IPS-18c (cell line): ENCODE measurements around the gene PPP1R14C.

Experiments
- H3K4me3 ChIP-seq: 2 replicates; pipeline ENCODE4 v1.7.0; 2013; ENCODE audit warnings: low read depth, mild to moderate bottlenecking, low read length, moderate library complexity; ENCODE audit not compliant: insufficient read depth
- H3K9me3 ChIP-seq: one replicate; pipeline ENCODE4 v1.6.1; 2013; ENCODE audit warnings: mild to moderate bottlenecking, low read length, moderate library complexity; ENCODE audit not compliant: control insufficient read depth, insufficient read depth

Gene PPP1R14C

DNA sequence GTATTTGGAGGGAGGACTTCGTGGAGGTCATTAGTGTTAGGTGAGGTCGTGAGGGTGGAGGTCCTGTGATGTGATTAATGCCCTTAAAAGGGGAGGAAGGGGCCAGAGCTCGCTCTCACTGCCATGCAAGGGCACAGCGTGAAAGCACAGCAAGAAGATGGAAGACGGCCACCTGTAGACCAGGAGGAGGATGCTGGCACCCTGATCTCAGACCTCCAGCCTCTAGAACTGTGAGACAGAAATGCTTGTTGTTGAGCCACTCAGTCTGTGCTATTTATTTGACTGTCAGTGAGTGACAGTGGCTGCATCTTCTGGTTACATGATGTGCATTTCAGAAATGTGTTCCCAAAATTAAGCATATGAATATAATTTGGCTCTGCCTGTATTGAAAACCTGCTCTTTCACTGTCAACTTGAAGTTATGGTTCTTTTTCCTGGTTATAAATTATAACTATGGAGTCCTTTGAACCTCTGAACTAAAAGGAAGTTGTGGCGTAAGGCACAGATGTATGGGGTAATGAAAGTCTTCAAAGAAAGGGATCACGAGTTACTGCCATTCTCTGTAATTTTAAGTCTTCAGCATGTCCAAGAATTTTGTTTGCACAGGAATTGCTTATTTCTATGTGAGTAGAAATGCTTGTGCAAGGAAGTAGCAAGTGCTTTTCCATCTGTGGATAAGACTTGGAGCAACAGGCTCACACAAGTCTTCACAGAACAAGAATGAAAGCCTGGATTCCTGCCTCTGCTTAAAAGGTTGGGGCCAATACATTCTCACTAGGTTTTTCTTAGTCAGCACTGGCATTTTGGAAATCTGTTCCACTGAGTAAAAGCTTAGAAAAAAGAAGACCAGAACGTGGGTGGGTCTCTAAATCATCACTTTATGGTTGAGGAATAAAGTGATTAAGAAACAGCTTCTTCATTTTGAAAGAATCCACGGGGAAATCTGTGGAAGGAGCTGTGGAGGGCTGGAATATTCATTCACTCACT is 10.3 kb downstream of the PPP1R14C start:
- Histone ChIP-seq H3K9me3 (peaks cover 2% of the 10 kb centered on the region), H3K4me3 (no peak overlapping the region)

DNA sequence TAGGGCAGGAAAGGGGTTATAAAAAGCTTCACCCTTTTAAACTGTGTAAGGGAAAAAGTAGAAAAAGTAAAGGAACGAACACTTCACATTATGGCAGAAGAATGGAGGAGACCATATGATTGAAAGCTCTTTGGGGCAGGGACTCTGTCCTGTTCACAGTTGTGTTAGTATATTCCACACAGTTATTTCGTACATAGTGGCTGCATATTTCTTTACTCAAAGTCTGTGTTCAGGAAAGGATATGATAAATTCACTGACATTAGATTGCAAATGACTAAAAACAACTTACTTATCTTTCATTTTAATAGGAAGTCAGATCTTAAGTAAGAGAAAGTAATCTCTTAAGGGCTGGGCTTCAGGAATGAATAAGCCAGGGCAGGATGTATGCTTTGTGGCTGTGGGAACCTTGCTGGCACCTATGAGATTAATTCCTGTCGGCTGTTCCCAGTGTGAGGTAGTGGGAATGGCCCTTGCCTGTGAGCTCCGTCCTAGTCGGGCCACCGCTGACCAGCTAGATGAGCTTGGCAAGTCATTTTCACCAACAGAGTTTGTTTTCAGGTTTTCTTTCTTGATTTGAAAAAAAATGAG is 11.2 kb downstream of the PPP1R14C start:
- no peak overlapping the region for H3K4me3 ChIP-seq

DNA sequence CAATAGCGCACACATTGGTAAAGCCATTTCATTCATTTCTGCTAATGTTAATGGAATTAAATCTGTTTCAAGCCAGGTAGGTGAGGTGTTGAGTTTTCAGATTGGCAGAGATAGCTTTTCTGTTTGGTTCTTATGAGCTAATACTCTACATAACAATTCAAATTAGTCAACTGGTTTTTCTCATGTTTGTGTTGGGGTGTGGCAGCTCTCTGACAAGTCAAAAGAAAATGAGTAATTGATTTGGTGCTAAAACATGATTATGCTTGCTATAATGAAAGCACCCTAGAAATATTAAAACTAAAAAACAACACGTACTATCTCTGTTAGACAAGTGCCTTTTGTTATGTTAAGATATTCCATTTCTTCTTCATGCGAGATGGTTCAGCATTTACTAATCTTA is 13.6 kb downstream of the PPP1R14C start:
- Histone ChIP-seq H3K4me3 (no peak overlapping the region), H3K9me3 (no peaks in the 10 kb centered on the region)

More for the DNA sequence above, 11.2 kb downstream of the PPP1R14C start:
- H3K9me3 ChIP-seq, result peaks cover 2% of the 10 kb centered on the region

DNA sequence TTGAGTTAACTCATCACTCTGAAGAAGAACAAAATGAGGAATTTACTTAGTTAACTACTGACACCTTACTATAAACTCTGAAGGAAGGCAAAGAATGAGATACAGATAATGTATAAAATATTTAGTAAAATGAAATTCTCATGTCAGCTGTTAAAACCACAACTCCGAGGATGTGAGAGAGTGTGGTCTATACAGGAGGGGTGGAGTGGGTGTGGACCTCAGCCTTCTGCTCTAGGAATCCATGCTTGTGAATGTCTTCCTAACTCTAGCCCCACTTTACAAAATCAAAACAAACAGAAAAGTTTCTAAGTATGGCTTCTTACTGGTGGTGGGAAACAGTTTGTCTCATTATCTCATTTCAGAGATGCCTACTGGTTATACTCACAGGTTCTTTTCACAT is 14.2 kb downstream of the PPP1R14C start:
- H3K4me3 ChIP-seq, result no peak overlapping the region
- H3K9me3 ChIP-seq, result no peaks in the 10 kb centered on the region

DNA sequence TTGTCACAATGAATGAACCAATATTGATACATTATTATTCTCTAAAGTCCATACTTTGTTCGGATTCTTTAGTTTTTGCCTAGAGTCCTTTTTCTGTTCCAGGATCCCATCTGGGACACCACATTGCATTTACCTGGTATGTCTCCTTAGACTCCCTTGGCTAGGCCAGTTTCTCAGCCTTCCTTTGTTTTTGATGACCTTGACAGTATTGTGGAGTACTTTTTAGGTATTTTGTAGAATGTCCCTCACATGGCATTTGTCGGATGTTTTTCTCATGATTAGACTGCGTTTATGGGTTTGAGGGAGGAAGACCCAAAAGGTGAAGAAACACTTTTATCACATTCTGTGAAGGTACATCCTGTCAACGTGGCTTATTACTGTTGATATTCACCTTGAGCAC is 16.9 kb downstream of the PPP1R14C start:
- H3K4me3 ChIP-seq, result no peak overlapping the region

DNA sequence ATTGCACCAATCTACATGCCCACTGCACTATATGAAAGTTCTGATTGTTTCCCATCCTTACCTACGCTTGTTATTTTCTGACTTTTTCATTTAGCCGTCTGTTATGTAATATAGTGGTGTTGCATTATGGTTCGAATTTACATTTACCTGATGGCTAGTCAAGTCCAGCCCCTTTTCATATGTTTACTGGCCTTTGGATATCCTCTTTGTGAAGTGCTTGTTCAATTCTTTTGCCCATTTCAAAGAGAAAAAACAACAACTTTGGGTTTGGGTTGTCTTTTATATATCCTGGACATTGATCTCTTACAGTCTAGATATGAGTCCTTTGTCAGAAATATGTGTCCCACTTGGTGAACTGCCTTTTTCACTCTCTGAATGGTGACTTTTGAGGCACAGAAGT is 21.1 kb downstream of the PPP1R14C start:
- H3K4me3 ChIP-seq, result no peak overlapping the region
- H3K9me3 ChIP-seq, result no peaks in the 10 kb centered on the region

More for the DNA sequence above, 16.9 kb downstream of the PPP1R14C start:
- H3K9me3 ChIP-seq, result no peaks in the 10 kb centered on the region

DNA sequence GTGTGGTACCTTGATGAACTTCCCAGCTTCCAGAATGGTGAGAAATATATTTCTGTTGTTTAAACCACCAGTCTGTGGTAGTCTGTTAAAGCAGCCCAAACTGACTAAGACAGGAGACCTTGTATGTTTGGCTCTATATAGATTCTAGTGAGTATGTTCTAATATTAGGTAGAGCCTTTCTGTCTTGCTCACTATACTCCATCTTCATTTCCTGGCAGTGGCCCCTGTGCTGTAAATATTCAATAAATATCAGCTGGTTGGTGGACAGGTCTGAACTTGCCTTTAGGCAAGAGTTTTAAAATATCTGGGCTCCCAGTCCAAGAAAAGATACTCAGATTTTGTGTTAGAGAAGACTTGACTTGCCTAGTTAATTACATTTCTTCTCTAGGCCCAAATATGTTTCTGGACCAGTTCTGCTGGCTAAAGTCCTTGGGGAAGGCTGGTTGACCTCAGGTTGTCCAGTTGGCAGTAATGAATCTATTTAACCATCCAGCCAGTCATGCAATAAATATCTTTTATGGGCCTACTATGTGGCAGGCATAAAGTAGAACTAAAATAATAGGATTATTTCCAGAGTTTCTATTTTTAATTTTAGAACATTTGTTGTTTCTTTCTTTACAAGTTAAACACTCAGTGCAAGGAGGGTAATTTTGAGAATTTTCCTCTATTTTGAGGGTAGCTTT is 22.3 kb downstream of the PPP1R14C start:
- Histone ChIP-seq H3K9me3 (no peaks in the 10 kb centered on the region), H3K4me3 (no peak overlapping the region)

DNA sequence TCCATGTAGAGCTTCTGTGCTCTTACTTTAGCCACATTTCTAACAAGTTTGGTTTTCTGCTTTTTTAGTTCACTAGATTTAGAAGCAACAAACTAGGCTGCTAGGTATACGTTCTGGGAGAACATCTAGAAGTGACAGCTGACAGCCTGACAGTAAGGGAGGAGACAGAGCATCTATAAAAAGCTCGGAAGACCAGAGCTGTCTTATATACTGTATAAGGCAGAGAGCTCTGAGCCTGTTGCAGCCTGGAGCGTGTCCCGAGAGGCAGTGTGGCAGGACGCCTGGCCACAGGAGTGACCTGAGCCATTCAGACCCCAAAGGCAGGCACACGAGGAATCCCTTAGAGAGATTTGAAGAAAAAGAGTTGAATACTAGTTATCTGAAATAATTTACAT is 24.6 kb downstream of the PPP1R14C start:
- Histone ChIP-seq H3K4me3 (no peak overlapping the region), H3K9me3 (no peaks in the 10 kb centered on the region)

DNA sequence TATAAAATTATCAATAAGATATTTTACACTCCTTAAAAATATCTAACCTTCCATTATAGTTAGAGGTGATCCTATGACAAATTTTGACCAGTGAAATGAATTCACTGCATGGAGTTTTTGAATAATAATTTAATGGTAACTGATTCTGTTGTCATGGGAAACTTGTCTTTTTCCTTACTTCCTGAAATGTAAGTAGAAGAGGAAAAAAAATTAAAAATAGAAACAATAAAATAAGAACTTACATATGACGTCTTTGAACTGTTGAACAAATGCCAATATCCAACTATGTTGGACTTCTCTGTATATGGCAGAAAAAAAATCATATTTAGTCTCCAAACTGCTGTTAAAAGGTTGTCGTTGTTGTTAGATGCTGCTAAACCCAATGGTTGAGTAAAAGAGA is 26.3 kb downstream of the PPP1R14C start:
- H3K9me3 ChIP-seq, result no peaks in the 10 kb centered on the region
- no peak overlapping the region for H3K4me3 ChIP-seq

DNA sequence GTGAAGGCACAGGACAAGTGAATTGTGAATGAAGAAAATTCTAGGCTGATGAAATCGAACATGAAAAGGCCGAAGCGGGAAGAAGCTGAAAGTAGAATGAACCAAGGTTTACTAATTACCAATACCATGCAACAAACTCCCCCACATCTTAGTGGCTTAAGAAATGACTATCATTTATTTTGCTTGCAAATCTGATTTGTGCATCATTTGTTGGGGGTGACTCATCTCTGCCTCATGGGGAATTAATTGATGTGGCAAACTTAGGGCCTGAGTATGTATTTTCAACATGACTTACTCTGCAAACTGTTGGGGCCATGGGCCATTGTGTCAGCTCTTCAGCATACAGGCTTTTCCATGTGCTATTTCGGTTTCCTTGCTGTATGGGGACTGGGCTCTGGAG is 26.8 kb downstream of the PPP1R14C start:
- H3K4me3 ChIP-seq, result no peak overlapping the region

DNA sequence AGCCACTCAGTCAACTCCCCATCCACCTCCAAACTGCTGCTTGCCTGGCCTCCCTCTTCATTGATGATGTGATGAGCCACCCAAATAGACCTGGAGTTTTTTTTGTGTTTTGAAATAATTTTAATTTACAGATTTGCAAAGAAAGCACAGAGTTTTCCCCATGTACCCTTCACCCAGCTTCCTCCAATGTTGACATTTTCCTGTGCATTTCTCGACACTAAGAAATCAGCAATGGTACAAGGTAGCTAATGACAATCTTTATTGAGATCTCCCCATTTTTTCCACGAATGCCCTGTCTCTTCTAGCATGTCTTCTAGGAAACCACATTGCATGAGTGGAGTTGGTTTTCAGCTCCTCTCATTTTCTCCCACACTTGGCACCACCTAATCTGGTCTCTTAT is 30.1 kb downstream of the PPP1R14C start:
- H3K4me3 ChIP-seq, result no peak overlapping the region
- no peaks in the 10 kb centered on the region for H3K9me3 ChIP-seq

More for the DNA sequence above, 26.8 kb downstream of the PPP1R14C start:
- H3K9me3 ChIP-seq, result no peaks in the 10 kb centered on the region

DNA sequence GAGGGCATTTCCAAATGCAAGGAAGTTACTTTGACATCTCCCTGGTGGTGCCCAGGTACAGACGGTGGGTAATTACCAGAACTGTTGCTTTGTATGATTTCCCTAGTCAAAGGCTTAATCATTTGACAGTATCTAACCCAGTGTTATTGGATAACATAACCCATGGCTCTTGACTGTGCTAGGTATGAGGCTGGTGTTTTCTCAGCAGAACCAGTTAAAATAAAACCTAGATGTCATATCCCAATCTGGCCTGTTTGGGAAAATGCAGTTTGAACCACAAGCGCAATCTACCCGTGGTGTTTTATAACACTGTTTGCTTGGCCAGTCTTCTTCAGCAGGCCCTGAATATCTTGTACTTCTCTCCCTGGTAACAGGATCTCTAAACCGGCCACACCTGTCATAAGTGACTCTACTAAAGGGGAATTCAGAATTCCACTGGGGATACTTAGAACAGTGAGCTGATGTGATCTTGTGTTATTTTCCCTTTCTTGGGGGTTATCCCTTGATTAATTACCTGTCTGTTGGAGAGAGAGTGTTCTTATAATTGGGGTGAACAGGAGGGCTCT is 32.8 kb downstream of the PPP1R14C start:
- no peaks in the 10 kb centered on the region for H3K9me3 ChIP-seq

DNA sequence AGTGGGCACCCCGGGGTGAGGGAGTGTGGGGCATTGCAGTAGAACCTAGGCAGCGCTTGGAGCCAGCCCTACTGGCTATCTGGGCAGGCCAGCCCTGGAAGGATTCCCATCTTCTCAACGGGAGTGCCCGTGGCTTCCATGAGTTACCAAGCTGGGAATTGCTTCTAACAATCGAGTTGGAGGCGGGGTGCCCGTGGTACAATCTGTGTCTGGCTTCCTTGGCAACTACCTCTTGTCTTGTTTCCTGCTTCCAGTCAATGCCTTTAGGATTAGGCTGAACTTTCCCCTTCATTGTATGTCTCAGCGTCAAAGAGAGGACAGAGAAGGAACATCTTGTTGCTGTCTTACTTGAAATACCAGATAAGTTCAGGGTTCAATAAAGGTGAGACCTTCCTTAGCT is 33.3 kb downstream of the PPP1R14C start:
- Histone ChIP-seq H3K4me3 (no peak overlapping the region), H3K9me3 (no peaks in the 10 kb centered on the region)

More for the DNA sequence above, 32.8 kb downstream of the PPP1R14C start:
- H3K4me3 ChIP-seq, result no peak overlapping the region

DNA sequence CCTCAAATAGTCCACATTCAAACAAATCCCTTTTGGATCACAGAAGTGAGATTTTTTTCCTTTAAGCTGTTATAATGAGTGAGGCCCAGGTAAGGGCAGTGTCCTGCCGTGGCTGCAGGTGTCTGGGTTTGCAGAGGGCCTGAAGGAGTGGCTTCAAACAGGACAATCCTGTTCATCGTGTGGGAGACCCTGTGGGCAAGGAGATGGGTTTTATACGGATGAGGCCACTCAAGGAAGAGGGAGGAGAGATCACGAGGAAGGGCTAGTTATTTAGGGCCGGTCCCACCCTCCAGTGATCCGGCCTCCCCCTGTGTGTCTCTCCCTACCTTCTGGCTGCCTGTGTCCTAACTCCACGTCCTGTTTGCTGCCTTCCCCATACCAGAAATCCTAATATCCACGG is 33.8 kb downstream of the PPP1R14C start:
- no peaks in the 10 kb centered on the region for H3K9me3 ChIP-seq
- no peak overlapping the region for H3K4me3 ChIP-seq

DNA sequence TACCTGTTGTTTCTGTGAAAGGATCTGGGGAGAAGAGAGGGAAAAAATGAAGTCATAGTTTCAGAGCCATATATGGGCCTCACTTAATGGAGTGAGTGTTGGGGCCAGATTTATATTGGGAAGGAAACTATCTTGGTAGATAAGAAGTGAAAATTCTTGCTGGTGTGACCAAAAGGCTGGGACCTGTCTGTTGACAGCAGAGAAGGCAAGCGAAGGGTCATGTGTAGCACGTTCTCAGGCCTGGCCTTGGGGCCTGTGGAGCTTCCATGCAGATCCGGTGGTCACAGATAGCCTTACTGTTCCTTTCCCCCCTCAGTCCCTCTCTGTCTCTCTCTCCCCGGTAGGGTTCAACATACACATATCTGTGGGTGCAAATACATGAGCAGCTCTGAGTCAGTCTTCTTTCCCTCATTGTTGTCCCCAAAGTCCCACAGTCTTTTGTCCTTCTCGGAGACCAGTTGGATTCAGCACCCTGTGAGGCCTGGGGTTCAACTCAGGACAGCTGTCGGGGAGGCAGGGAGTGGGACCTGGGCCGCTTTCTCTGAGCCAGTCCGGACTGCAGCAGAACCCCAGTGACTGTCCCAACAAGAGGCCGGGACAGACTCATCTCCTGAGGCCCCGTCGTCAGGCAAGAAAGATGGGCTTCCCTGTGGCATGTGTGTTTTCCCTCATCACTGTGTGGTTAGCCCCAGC is 34.6 kb downstream of the PPP1R14C start:
- no peaks in the 10 kb centered on the region for H3K9me3 ChIP-seq
- no peak overlapping the region for H3K4me3 ChIP-seq

DNA sequence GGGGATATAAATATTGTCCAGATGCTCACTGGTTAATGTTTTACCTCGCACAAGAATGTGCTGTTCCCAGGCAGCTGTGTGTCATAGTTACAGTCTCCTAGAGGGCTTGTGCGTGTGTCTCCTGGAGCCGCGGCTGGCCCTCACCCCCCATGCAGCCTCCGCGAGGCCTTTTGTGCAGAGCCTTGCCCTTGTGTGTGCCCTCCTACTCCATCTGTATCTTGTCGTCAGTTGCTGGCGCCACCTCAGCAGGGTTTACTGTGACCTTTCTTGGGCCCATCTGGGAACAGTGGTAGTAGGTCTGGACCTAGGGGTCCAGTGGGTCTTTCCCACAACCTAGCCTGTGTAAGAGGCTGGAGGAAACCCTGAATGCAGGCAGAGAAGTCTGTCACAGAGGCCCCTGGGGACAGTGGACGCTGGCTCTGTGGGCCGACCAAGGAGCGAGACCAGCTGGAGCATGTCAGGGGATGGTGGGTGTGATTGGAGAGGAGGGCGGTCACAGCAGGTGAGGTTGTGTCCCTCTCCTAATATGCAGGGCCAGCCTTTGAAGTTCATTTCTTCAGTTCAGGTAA is 35.2 kb downstream of the PPP1R14C start:
- Histone ChIP-seq H3K4me3 (no peak overlapping the region), H3K9me3 (no peaks in the 10 kb centered on the region)

DNA sequence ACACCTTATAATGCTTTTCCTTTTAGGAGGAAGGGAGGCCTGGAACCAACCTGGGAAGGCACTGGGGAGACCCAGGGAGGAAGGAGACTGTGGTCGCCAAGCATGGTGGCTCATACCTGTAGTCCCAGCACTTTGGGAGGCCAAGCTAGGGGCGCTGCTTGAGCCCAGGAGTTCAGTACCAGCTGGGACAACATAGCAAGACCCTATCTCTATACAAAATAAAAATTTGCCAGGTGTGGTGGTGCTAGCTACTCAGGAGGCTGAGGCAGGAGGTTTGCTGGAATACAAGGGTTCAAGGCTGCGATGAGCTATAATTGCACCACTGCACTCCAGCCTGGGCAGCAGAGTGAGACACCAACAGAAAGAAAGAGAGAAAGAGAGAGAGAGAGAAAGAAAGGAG is 36.2 kb downstream of the PPP1R14C start:
- no peak overlapping the region for H3K4me3 ChIP-seq
- no peaks in the 10 kb centered on the region for H3K9me3 ChIP-seq
